HL-60 (cell line): ENCODE results near the gene GAP43.

Source experiments
- GABPA ChIP-seq: IDR thresholded peaks from 2 replicates; pipeline ENCODE4 v1.6.1; 2012; ENCODE audit warnings: low read depth
- POLR2AphosphoS5 ChIP-seq: IDR thresholded peaks from 2 replicates; pipeline ENCODE4 v1.6.1; 2012; ENCODE audit warnings: low read depth
- SPI1 ChIP-seq: IDR thresholded peaks from 2 replicates; pipeline ENCODE4 v1.6.1; 2012; ENCODE audit warnings: low read depth, mild to moderate bottlenecking, borderline replicate concordance
- TF ChIP-seq, protein P1 (sequence below): IDR thresholded peaks from one replicate; pipeline ENCODE4 v1.5.1; 2011; ENCODE audit warnings: low read length, control low read depth, inconsistent platforms; ENCODE audit not compliant: insufficient read depth
- TF ChIP-seq, protein P2 (sequence below): IDR thresholded peaks from 2 replicates; pipeline ENCODE4 v1.6.1; 2012; ENCODE audit warnings: low read depth; ENCODE audit not compliant: insufficient replicate concordance

DNA sequence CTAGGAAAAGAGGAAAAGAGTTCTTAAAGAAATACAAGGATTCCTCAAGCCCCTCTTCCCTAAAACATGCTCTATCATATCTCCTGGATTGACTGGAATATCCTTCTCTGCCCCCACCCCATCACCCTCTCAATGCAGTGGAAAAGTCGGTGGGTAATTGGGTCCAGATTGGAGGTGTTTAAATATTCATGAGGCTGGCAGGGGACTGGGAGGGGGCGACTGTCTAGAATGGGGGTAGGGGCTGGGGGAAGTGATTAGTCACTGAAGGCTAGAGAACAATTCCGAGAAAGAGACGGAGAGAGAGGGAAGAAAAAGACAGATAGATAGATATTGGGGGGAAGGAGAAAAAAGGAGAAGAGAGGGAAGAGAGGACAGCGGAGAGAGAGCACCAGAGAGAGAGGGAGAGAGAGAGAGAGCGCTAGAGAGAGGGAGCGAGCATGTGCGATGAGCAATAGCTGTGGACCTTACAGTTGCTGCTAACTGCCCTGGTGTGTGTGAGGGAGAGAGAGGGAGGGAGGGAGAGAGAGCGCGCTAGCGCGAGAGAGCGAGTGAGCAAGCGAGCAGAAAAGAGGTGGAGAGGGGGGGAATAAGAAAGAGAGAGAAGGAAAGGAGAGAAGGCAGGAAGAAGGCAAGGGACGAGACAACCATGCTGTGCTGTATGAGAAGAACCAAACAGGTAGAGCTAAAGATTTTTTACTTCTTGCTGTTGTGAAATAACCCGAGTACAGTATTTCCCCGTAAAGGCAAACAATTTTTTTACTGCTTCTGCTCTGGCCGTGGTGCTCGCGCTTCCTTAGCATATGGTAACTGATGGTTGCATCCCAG lies at the start of gene GAP43:
- TF ChIP-seq, protein P1, sequence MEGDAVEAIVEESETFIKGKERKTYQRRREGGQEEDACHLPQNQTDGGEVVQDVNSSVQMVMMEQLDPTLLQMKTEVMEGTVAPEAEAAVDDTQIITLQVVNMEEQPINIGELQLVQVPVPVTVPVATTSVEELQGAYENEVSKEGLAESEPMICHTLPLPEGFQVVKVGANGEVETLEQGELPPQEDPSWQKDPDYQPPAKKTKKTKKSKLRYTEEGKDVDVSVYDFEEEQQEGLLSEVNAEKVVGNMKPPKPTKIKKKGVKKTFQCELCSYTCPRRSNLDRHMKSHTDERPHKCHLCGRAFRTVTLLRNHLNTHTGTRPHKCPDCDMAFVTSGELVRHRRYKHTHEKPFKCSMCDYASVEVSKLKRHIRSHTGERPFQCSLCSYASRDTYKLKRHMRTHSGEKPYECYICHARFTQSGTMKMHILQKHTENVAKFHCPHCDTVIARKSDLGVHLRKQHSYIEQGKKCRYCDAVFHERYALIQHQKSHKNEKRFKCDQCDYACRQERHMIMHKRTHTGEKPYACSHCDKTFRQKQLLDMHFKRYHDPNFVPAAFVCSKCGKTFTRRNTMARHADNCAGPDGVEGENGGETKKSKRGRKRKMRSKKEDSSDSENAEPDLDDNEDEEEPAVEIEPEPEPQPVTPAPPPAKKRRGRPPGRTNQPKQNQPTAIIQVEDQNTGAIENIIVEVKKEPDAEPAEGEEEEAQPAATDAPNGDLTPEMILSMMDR = no peak
- TF ChIP-seq GABPA = no peak
- TF ChIP-seq POLR2AphosphoS5 = no peak
- TF ChIP-seq, protein P2, sequence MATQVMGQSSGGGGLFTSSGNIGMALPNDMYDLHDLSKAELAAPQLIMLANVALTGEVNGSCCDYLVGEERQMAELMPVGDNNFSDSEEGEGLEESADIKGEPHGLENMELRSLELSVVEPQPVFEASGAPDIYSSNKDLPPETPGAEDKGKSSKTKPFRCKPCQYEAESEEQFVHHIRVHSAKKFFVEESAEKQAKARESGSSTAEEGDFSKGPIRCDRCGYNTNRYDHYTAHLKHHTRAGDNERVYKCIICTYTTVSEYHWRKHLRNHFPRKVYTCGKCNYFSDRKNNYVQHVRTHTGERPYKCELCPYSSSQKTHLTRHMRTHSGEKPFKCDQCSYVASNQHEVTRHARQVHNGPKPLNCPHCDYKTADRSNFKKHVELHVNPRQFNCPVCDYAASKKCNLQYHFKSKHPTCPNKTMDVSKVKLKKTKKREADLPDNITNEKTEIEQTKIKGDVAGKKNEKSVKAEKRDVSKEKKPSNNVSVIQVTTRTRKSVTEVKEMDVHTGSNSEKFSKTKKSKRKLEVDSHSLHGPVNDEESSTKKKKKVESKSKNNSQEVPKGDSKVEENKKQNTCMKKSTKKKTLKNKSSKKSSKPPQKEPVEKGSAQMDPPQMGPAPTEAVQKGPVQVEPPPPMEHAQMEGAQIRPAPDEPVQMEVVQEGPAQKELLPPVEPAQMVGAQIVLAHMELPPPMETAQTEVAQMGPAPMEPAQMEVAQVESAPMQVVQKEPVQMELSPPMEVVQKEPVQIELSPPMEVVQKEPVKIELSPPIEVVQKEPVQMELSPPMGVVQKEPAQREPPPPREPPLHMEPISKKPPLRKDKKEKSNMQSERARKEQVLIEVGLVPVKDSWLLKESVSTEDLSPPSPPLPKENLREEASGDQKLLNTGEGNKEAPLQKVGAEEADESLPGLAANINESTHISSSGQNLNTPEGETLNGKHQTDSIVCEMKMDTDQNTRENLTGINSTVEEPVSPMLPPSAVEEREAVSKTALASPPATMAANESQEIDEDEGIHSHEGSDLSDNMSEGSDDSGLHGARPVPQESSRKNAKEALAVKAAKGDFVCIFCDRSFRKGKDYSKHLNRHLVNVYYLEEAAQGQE = no peak
- no peak for TF ChIP-seq SPI1
